ENCODE measurements around the gene DNAJC3. TPM values are rescaled to one million over a fixed set of nuclear protein-coding genes. Genes with fewer than 3 reads are reported as not detected.

The DNAJC3 gene
- polyA plus RNA-seq, 12 donors = 17.4 to 98.5 (median 21.8) TPM

GRCh38 chr13:95833719-95834118, 156.8 kb downstream of the DNAJC3 start:
- no peak for DNase-seq

GRCh38 chr13:95834134-95834765, 157.3 kb downstream of the DNAJC3 start:
- peak; percentile 73 for DNase-seq

- DNase-seq = no peak
Observed at GRCh38 chr13:95841894-95842293, 165.0 kb downstream of the DNAJC3 start.

- DNase-seq = no peak
Observed at GRCh38 chr13:95842898-95843297, 166.0 kb downstream of the DNAJC3 start.

Other genes starting within 250 kb of the DNAJC3 start
- gene CLDN10, start 124.4 kb upstream of the DNAJC3 start, polyA plus RNA-seq (ENCODE audit: insufficient read length in 12 of 12) = 10 to 100 TPM in 4 of 12 donors, 1 to 10 TPM in 6, not detected in 2; 5.4 to 12.7 (median 9.2) TPM
- 10 to 100 TPM in 11 of 12 donors, not detected in 1; 14.0 to 38.1 (median 29.2) TPM for gene DZIP1, start 32.4 kb upstream of the DNAJC3 start, polyA plus RNA-seq (ENCODE audit: insufficient read length in 12 of 12)